ENCODE measurements around the gene MBOAT1. TPM values are rescaled to one million over a fixed set of nuclear protein-coding genes. Genes with fewer than 3 reads are reported as not detected.

Gene MBOAT1
- total RNA-seq, 1 donor from 2014 or later: 2.4 TPM

- no peak for DNase-seq (ENCODE audit: low spot score)
- intact Hi-C loops (cut with DNase I): no loop called here
These were observed 142.2 kb downstream of the MBOAT1 start for GRCh38 chr6:20070047-20070446.

GRCh38 chr6:20069021-20069522 is 143.2 kb downstream of the MBOAT1 start:
- no peak for DNase-seq (ENCODE audit: low spot score)
- intact Hi-C loops (cut with DNase I): no loop called here

- intact Hi-C loops (cut with DNase I): no loop called here
- no peak for DNase-seq (ENCODE audit: low spot score)
These were observed 143.8 kb downstream of the MBOAT1 start for GRCh38 chr6:20068421-20068988.

- DNase-seq (ENCODE audit: low spot score): no peak
- intact Hi-C loops (cut with DNase I): no loop called here
These were observed 150.3 kb downstream of the MBOAT1 start for GRCh38 chr6:20061952-20062351.

GRCh38 chr6:20060252-20060651 is 152.0 kb downstream of the MBOAT1 start:
- intact Hi-C loops (cut with DNase I): no loop called here
- DNase-seq (ENCODE audit: low spot score): no peak

- no peak for DNase-seq (ENCODE audit: low spot score)
- intact Hi-C loops (cut with DNase I): loop anchor here (10.0 kb wide), 1 partner anchor 1464 kb away; no protein-coding TSS in a partner anchor
These were observed 153.4 kb downstream of the MBOAT1 start for GRCh38 chr6:20058912-20059311.

GRCh38 chr6:20058121-20058905 is 154.0 kb downstream of the MBOAT1 start:
- no peak for DNase-seq (ENCODE audit: low spot score)
- intact Hi-C loops (cut with DNase I): loop anchor here (10.0 kb wide), 1 partner anchor 1464 kb away; no protein-coding TSS in a partner anchor

- intact Hi-C loops (cut with DNase I): loop anchor here (10.0 kb wide), 1 partner anchor 1462 kb away; no protein-coding TSS in a partner anchor
- no peak for DNase-seq (ENCODE audit: low spot score)
These were observed 155.8 kb downstream of the MBOAT1 start for GRCh38 chr6:20056350-20056992.

GRCh38 chr6:20055916-20056315 is 156.4 kb downstream of the MBOAT1 start:
- DNase-seq (ENCODE audit: low spot score): no peak
- intact Hi-C loops (cut with DNase I): loop anchor here (10.0 kb wide), 1 partner anchor 1461 kb away; no protein-coding TSS in a partner anchor

Other genes with a start within 250 kb of the MBOAT1 start
- gene E2F3, start 189.4 kb upstream of the MBOAT1 start, total RNA-seq: 8.6 TPM